H1 (cell line): ENCODE measurements around the gene PPIP5K1. TPM values are rescaled to one million over a fixed set of nuclear protein-coding genes. Genes with fewer than 3 reads are reported as not detected.

Source experiments
- CTCF ChIA-PET: fragments of 300-600 bp; sonication (Branson Sonifier 250); formaldehyde crosslinking; loops from one replicate; lab custom pipeline; 2021; ENCODE audit not compliant: partially characterized antibody; lab: Charles Lee
- POLR2A ChIA-PET: fragments of 300-600 bp; sonication (Branson Sonifier 250); formaldehyde crosslinking; loops from one replicate; lab custom pipeline; 2021; ENCODE audit warnings: inconsistent platforms; ENCODE audit not compliant: partially characterized antibody; lab: Charles Lee
- DNase-seq, 2 experiments: peaks; one replicate each; pipeline versions ENCODE4 v3.0.0 to v3.0.0-alpha.2; 2010 to 2022; ENCODE audit warnings: low spot score in 2 of 2, low read depth in 1 of 2, mixed read lengths in 1 of 2
- FAIRE-seq: peaks from 2 replicates; lab custom pipeline; 2011; peaks lifted over from hg19 to GRCh38; lab: Jason Lieb, UNC
- H2AFZ ChIP-seq: 2 replicates; pipeline ENCODE4 v1.8.1; 2012; ENCODE audit warnings: low read length, inconsistent platforms
- H2AK5ac ChIP-seq: 2 replicates; pipeline ENCODE4 v1.6.1; 2013; ENCODE audit warnings: low read depth, low read length
- H2BK120ac ChIP-seq: replicated peaks from 2 replicates; pipeline ENCODE3; 2013; ENCODE audit warnings: low read depth, low read length, inconsistent platforms
- H2BK12ac ChIP-seq: 2 replicates; pipeline ENCODE4 v1.6.1; 2013; ENCODE audit warnings: low read depth, low read length
- H2BK15ac ChIP-seq: 2 replicates; pipeline ENCODE4 v1.6.1; 2013; ENCODE audit warnings: low read length
- H2BK20ac ChIP-seq: 2 replicates; pipeline ENCODE4 v1.6.1; 2013; ENCODE audit warnings: low read length
- H2BK5ac ChIP-seq: 2 replicates; pipeline ENCODE4 v1.6.1; 2013; ENCODE audit warnings: low read depth, low read length
- H3K14ac ChIP-seq: 2 replicates; pipeline ENCODE4 v1.6.1; 2013; ENCODE audit warnings: inconsistent platforms; ENCODE audit not compliant: insufficient read length
- H3K18ac ChIP-seq: 2 replicates; pipeline ENCODE4 v1.6.1; 2013; ENCODE audit warnings: low read length; ENCODE audit errors: extremely low read depth
- H3K23ac ChIP-seq: 2 replicates; pipeline ENCODE4 v1.6.1; 2013; ENCODE audit warnings: inconsistent platforms; ENCODE audit not compliant: insufficient read length
- H3K23me2 ChIP-seq: 2 replicates; pipeline ENCODE4 v1.6.1; 2013; ENCODE audit warnings: low read depth, low read length
- H3K27ac ChIP-seq: 2 replicates; pipeline ENCODE4 v1.6.1; 2011; ENCODE audit warnings: low read depth, low read length, inconsistent platforms
- H3K27me3 ChIP-seq, 4 experiments: replicated peaks in 1 of 4; 1 replicate in 1 of 4; 2 replicates in 3 of 4; pipeline versions ENCODE4 v1.6.1 to v1.8.1; 2011 to 2013; ENCODE audit warnings: low read length in 3 of 4, mild to moderate bottlenecking in 3 of 4, inconsistent platforms in 2 of 4, mixed read lengths in 2 of 4, moderate library complexity in 1 of 4; ENCODE audit not compliant: control insufficient read depth in 3 of 4, insufficient read depth in 3 of 4; ENCODE audit errors: extremely low read depth in 1 of 4
- H3K36me3 ChIP-seq, 4 experiments: 2 replicates each; pipeline versions ENCODE4 v1.6.1 to v1.8.1; 2011 to 2013; ENCODE audit warnings: mild to moderate bottlenecking in 4 of 4, low read length in 3 of 4, moderate library complexity in 2 of 4, control low read depth in 1 of 4, inconsistent platforms in 1 of 4; ENCODE audit not compliant: insufficient read depth in 4 of 4, control insufficient read depth in 2 of 4
- H3K4ac ChIP-seq: replicated peaks from 2 replicates; pipeline ENCODE3; 2013; ENCODE audit warnings: low read length, low read depth, mixed read lengths, inconsistent platforms; ENCODE audit not compliant: insufficient read length
- H3K4me1 ChIP-seq, 4 experiments: replicated peaks in 1 of 4; 1 replicate in 1 of 4; 2 replicates in 3 of 4; pipeline versions ENCODE4 v1.6.1 to v1.8.1; 2011 to 2013; ENCODE audit warnings: low read length in 3 of 4, inconsistent platforms in 2 of 4, mixed read lengths in 1 of 4; ENCODE audit not compliant: insufficient read depth in 4 of 4, control insufficient read depth in 3 of 4
- H3K4me2 ChIP-seq, 2 experiments: 2 replicates each; pipeline versions ENCODE4 v1.6.1 to v1.8.1; 2011 to 2013; ENCODE audit warnings: low read depth in 2 of 2, low read length in 2 of 2, control low read depth in 1 of 2, inconsistent platforms in 1 of 2, mild to moderate bottlenecking in 1 of 2; ENCODE audit not compliant: insufficient read depth in 1 of 2
- H3K4me3 ChIP-seq, 4 experiments: fragments of 200-600, 300-600 bp in 1 of 4; sonication (generic), shearing (Covaris generic), sonication (Bioruptor Twin) in 1 of 4; 2 replicates each; pipeline versions ENCODE4 v1.5.1 to v1.8.1; 2011 to 2016; ENCODE audit warnings: low read length in 4 of 4, low read depth in 3 of 4, control low read depth in 2 of 4, inconsistent platforms in 2 of 4, mild to moderate bottlenecking in 2 of 4, mixed read lengths in 1 of 4, moderate library complexity in 1 of 4; ENCODE audit not compliant: insufficient read depth in 2 of 4; ENCODE audit errors: extremely low read depth in 1 of 4
- H3K56ac ChIP-seq: replicated peaks from 2 replicates; pipeline ENCODE3; 2013; ENCODE audit warnings: low read depth, mild to moderate bottlenecking, mixed read lengths, low read length, inconsistent platforms; ENCODE audit not compliant: insufficient read length
- H3K79me1 ChIP-seq: 2 replicates; pipeline ENCODE4 v1.6.1; 2013; ENCODE audit warnings: low read depth, low read length, control low read depth
- H3K79me2 ChIP-seq, 2 experiments: 2 replicates each; pipeline versions ENCODE4 v1.6.1 to v1.8.1; 2012 to 2013; ENCODE audit warnings: low read length in 2 of 2, mild to moderate bottlenecking in 2 of 2, inconsistent platforms in 1 of 2; ENCODE audit not compliant: insufficient read depth in 2 of 2, control insufficient read depth in 1 of 2
- H3K9ac ChIP-seq, 4 experiments: replicated peaks in 1 of 4; 1 replicate in 1 of 4; 2 replicates in 3 of 4; pipeline versions ENCODE4 v1.6.1 to v1.8.1; 2011 to 2013; ENCODE audit warnings: low read depth in 3 of 4, low read length in 3 of 4, control low read depth in 2 of 4, mild to moderate bottlenecking in 2 of 4, moderate library complexity in 2 of 4, inconsistent platforms in 1 of 4; ENCODE audit errors: extremely low read depth in 1 of 4
- H3K9me3 ChIP-seq, 2 experiments: 2 replicates each; pipeline versions ENCODE4 v1.6.1 to v1.8.1; 2012 to 2013; ENCODE audit warnings: mild to moderate bottlenecking in 2 of 2, moderate library complexity in 2 of 2, control low read depth in 1 of 2, inconsistent platforms in 1 of 2, low read depth in 1 of 2, low read length in 1 of 2, mixed read lengths in 1 of 2; ENCODE audit not compliant: insufficient read depth in 2 of 2
- H4K20me1 ChIP-seq, 2 experiments: replicated peaks in 1 of 2; 2 replicates each; pipeline versions ENCODE3 to v1.8.1; 2011 to 2013; ENCODE audit warnings: inconsistent platforms in 2 of 2, low read length in 2 of 2, mild to moderate bottlenecking in 1 of 2; ENCODE audit not compliant: insufficient read depth in 2 of 2, control insufficient read depth in 1 of 2
- H4K5ac ChIP-seq: 2 replicates; pipeline ENCODE4 v1.6.1; 2013; ENCODE audit warnings: low read length, low read depth, mixed read lengths, inconsistent platforms; ENCODE audit not compliant: insufficient read length
- H4K8ac ChIP-seq: 2 replicates; pipeline ENCODE4 v1.8.0; 2013; ENCODE audit warnings: mild to moderate bottlenecking, moderate library complexity, low read length, inconsistent platforms; ENCODE audit not compliant: insufficient read depth; ENCODE audit errors: extremely low read depth
- H4K91ac ChIP-seq: replicated peaks from 2 replicates; pipeline ENCODE3; 2013; ENCODE audit warnings: low read length, mixed read lengths, inconsistent platforms; ENCODE audit not compliant: insufficient read length
- ASH2L ChIP-seq: fragments of 200-600, 300-600 bp; sonication (generic); IDR thresholded peaks from one replicate; pipeline ENCODE4 v1.7.1; 2017; ENCODE audit warnings: low read length
- BACH1 ChIP-seq: IDR thresholded peaks from 2 replicates; pipeline ENCODE4 v1.6.1; 2012; ENCODE audit warnings: low read length, improper control_type of control experiment
- CBX5 ChIP-seq: fragments of 300-800, 300-1000 bp; sonication (generic); IDR thresholded peaks from 2 replicates; pipeline ENCODE4 v1.7.1; 2016; ENCODE audit warnings: antibody characterized with exemption, low read length, low read depth
- CTBP2 ChIP-seq: IDR thresholded peaks from 2 replicates; pipeline ENCODE4 v1.7.0; 2011; ENCODE audit warnings: borderline replicate concordance, mild to moderate bottlenecking, moderate library complexity, mixed read lengths, low read length; ENCODE audit not compliant: insufficient read depth, insufficient read length
- GTF2F1 ChIP-seq: IDR thresholded peaks from 2 replicates; pipeline ENCODE4 v1.6.1; 2012; ENCODE audit warnings: low read depth, low read length, improper control_type of control experiment, borderline replicate concordance
- KDM1A ChIP-seq: fragments of 200-600, 300-600 bp; sonication (generic); IDR thresholded peaks from 2 replicates; pipeline ENCODE4 v1.7.1; 2016; ENCODE audit warnings: mild to moderate bottlenecking, low read length, borderline replicate concordance
- MAX ChIP-seq: IDR thresholded peaks from 2 replicates; pipeline ENCODE4 v1.6.1; 2012; ENCODE audit warnings: inconsistent platforms
- POLR2A ChIP-seq, 2 experiments: IDR thresholded peaks; 1 replicate in 1 of 2; 2 replicates in 1 of 2; pipeline ENCODE4 v1.6.1; 2011; ENCODE audit warnings: low read depth in 2 of 2, low read length in 2 of 2, mild to moderate bottlenecking in 2 of 2; ENCODE audit errors: control extremely low read depth in 1 of 2
- POLR2AphosphoS5 ChIP-seq: IDR thresholded peaks from 2 replicates; pipeline ENCODE4 v1.6.1; 2011; ENCODE audit warnings: low read depth, low read length
- RAD21 ChIP-seq, 2 experiments: IDR thresholded peaks in 1 of 2; conservative IDR thresholded peaks in 1 of 2; 2 replicates each; pipeline ENCODE4 v1.6.1; 2011; ENCODE audit warnings: low read depth in 2 of 2, low read length in 2 of 2, improper control_type of control experiment in 1 of 2, inconsistent platforms in 1 of 2, mild to moderate bottlenecking in 1 of 2, moderate library complexity in 1 of 2
- SP1 ChIP-seq: IDR thresholded peaks from 2 replicates; pipeline ENCODE4 v1.6.1; 2011; ENCODE audit warnings: low read depth, low read length
- SUZ12 ChIP-seq: fragments of 200-600 bp; sonication (generic); IDR thresholded peaks from 2 replicates; pipeline ENCODE4 v1.6.1; 2012; ENCODE audit warnings: mild to moderate bottlenecking, inconsistent platforms, low read length, moderate library complexity, mixed read lengths
- TBP ChIP-seq: IDR thresholded peaks from 2 replicates; pipeline ENCODE4 v1.6.1; 2011; ENCODE audit warnings: low read depth, low read length, improper control_type of control experiment
- WGBS, 2 experiments: shearing (Covaris generic) in 1 of 2; methylation state at CpG; one replicate each; pipeline versions ENCODE4 v1.1.6 to v1.1.7; 2013 to 2015; ENCODE audit warnings: low lambda C conversion rate in 2 of 2, mixed read lengths in 2 of 2, inconsistent platforms in 1 of 2, low coverage in 1 of 2, missing lambda C conversion rate in 1 of 2; ENCODE audit not compliant: insufficient replicate concordance in 2 of 2, insufficient coverage in 1 of 2, insufficient read length in 1 of 2; ENCODE audit errors: extremely low coverage in 1 of 2, missing lambda C conversion rate in 1 of 2; 5-methylcytosine and 5-hydroxymethylcytosine counted together
- polyA plus RNA-seq, 7 experiments: library from polyadenylated mRNA; depleted of rRNA in 3 of 7; stranded (reverse) in 5 of 7; unstranded in 2 of 7; fragments of >200 nt in 5 of 7; fragments of 200-250 nt in 2 of 7; gene quantifications; 1 replicate in 5 of 7; 2 replicates in 1 of 7; 4 replicates in 1 of 7; pipeline versions ENCODE4 v1.2.1 to v1.2.3, GENCODE V29; 2011 to 2013; ENCODE audit warnings: missing spikeins in 2 of 7, mixed read lengths in 2 of 7
- total RNA-seq: library from RNA; stranded (reverse); fragmentation: NEBNext Ultra II Directional; extraction: Animal tissue kit (Norgen Biotek cat#: 25700); gene quantifications from 2 replicates; pipeline ENCODE4 v1.2.1, GENCODE V29; 2021

PPIP5K1 gene
- total and polyA plus RNA-seq, 2 of the 8 experiments (the other 6 are each of a cell fraction or from before 2014, with no cell fraction given) = 18.8 to 22.7 TPM

DNA sequence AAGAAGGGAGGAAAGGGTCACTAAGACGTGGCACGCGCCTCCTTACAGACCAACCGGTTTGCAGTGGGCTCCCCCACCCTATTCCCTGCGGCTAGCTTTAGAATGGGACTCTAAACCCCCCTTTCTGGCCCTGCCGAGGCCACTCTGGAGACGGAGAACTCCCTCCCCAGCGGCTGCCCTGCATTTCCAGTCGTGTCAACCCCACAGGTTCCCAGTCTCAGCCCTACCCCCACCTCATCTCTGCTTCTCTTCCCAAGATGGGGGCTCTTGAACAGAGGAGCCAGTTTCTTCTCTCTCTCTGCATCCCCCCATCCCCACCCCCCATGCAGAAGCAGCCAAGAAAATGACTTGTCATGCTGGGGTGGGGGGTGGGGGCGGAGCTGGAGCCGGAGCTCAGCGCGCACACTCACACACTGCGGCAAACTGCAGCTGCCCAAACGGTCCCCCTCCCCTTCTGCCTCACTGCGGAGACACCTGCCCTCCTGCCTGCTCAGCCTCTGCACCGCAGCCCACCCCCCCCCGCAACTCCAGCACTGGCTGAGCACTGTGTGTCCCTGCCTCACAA lies 71.7 kb downstream of the PPIP5K1 start:
- no peak overlapping the region for H3K4ac ChIP-seq
- no peak overlapping the region for H2BK12ac ChIP-seq
- FAIRE-seq (no peak), DNase-seq (peak in 1 of 2 experiments; percentile 62)
- peaks cover 11 to 21% (median 13%) of the 10 kb centered on the region in 4 experiments; a peak in 6 of 7 replicates for H3K4me1 ChIP-seq
- peaks cover 0 to 33% (median 24%) of the 10 kb centered on the region in 4 experiments; a peak in 6 of 7 replicates for H3K27me3 ChIP-seq
- H2BK5ac ChIP-seq = no peak overlapping the region
- H2BK120ac ChIP-seq = no peak overlapping the region
- no peaks in the 10 kb centered on the region for H3K9me3 ChIP-seq
- no peak overlapping the region for H2AK5ac ChIP-seq
- no peak overlapping the region for H2AFZ ChIP-seq
- H3K23me2 ChIP-seq = peaks cover 15% of the 10 kb centered on the region; the same call in 1 of the 2 replicates
- ChIA-PET CTCF (interaction anchor here (1.5 to 9.4 kb wide), 4 partner anchors 9 to 146 kb away, joined by 3 to 121 read pairs (median 12); partner anchors contain the start of gene TP53BP1), POLR2A (interaction anchor here (0.7 to 2.3 kb wide), 5 partner anchors 8 to 34 kb away, joined by 3 to 8 read pairs (median 4); no protein-coding TSS in a partner anchor)
- no peak overlapping the region; a peak in 1 of 7 replicates for H3K9ac ChIP-seq
- no peak overlapping the region for H4K91ac ChIP-seq
- peak overlapping the region; percentile 78 to 92 for H3K4me2 ChIP-seq
- no peak overlapping the region for H3K14ac ChIP-seq
- no peaks in the 10 kb centered on the region for H3K79me2 ChIP-seq
- H2BK15ac ChIP-seq = no peak overlapping the region
- no peak overlapping the region for H3K27ac ChIP-seq
- H2BK20ac ChIP-seq = no peak overlapping the region
- H3K4me3 ChIP-seq = peak overlapping the region; percentile 41 to 72 (median 52)
- WGBS, 2 experiments = 3% methylated on average over 10 of the region's 18 CpGs; no CpG with 5 or more reads in 1 of the 2 experiments
- no peaks in the 10 kb centered on the region for H4K20me1 ChIP-seq
- peak overlapping the region; percentile 37 for H4K8ac ChIP-seq
- H3K36me3 ChIP-seq = no peaks in the 10 kb centered on the region
- no peaks in the 10 kb centered on the region for H3K79me1 ChIP-seq
- no peak overlapping the region for H3K18ac ChIP-seq
- H4K5ac ChIP-seq = no peak overlapping the region
- no peak overlapping the region for H3K23ac ChIP-seq
- no peak overlapping the region for H3K56ac ChIP-seq
- TF ChIP-seq SUZ12 (peak; percentile 35; the same call in 1 of the 2 replicates), ASH2L (peak; percentile 92), TBP (no peak), SP1 (no peak), KDM1A (0 out of 2 replicates have a peak, but pooled peaks have one; percentile 44), RAD21 (IDR thresholded peaks at IDR 0.05 in 1 of 2, conservative IDR thresholded peaks at IDR 0.05 in 1 of 2; ENCODE audit: low read depth in 2 of 2, low read length in 2 of 2) (no peak), BACH1 (peak; percentile 83), CBX5 (no peak), CTBP2 (peak; percentile 86), POLR2A (IDR thresholded peaks at IDR 0.05; ENCODE audit: control extremely low read depth in 1 of 2, low read depth in 2 of 2, low read length in 2 of 2) (no peak), MAX (peak; percentile 14; the same call in 1 of the 2 replicates), POLR2AphosphoS5 (peak; percentile 43), GTF2F1 (no peak)
